ENCODE measurements around the gene SPAG4.

Gene SPAG4

DNA sequence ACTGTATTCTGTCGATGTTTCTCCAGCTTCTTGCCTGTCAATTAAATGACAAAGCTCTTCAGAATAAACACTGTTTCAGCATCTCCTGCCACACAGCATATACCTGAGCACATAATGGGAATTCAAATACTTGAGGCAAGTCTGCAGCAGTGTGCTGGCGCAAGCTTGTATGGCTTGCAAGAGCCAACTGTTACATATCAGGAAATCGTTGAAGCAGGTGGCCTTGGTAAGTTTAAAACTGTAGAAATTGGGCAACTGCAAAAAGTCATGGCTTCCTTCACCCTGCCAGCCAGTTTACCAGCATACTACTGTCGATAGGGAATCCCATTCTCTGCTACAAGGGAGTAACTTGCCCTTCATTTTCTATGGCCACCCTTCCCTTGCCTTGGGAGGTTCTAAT lies 26.1 kb downstream of the SPAG4 start:
- TF ChIP-seq, protein P1, sequence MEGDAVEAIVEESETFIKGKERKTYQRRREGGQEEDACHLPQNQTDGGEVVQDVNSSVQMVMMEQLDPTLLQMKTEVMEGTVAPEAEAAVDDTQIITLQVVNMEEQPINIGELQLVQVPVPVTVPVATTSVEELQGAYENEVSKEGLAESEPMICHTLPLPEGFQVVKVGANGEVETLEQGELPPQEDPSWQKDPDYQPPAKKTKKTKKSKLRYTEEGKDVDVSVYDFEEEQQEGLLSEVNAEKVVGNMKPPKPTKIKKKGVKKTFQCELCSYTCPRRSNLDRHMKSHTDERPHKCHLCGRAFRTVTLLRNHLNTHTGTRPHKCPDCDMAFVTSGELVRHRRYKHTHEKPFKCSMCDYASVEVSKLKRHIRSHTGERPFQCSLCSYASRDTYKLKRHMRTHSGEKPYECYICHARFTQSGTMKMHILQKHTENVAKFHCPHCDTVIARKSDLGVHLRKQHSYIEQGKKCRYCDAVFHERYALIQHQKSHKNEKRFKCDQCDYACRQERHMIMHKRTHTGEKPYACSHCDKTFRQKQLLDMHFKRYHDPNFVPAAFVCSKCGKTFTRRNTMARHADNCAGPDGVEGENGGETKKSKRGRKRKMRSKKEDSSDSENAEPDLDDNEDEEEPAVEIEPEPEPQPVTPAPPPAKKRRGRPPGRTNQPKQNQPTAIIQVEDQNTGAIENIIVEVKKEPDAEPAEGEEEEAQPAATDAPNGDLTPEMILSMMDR (IDR thresholded peaks at IDR 0.05; ENCODE audit: extremely low read depth, insufficient read depth, missing control alignments): no peak
- in situ Hi-C loops (cut with MboI; ENCODE audit: low pct_unique_long_range_greater_than_20kb, low sequenced_read_pairs, unreplicated experiment): no loop called here
- DNase-seq (ENCODE audit: low spot score): no peak

DNA sequence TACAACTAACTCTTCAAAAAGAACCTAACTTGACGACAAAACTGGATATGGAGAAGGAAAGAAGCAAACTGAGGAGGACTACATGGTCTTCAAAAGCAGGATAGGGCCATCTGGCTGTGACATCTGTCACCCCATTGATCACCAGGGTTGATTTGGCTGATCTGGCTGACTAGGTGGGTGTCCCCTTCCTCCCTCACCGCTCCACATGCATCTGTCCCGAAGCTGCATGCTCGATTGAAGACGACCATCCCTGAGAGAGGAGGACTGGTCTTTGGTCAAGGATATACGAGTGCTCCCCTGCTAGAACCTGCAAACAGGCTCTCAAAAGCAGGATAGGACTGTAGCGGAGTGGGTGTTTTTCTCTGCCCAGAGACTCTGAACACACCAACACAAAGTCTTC lies 27.4 kb downstream of the SPAG4 start:
- DNase-seq (ENCODE audit: low spot score): no peak
- in situ Hi-C loops (cut with MboI; ENCODE audit: low pct_unique_long_range_greater_than_20kb, low sequenced_read_pairs, unreplicated experiment): no loop called here

GRCh38 chr20:35644806-35645205 lies 29.2 kb downstream of the SPAG4 start:
- no peak for DNase-seq (ENCODE audit: low spot score)
- TF ChIP-seq, protein P1 (IDR thresholded peaks at IDR 0.05; ENCODE audit: extremely low read depth, insufficient read depth, missing control alignments): no peak
- in situ Hi-C loops (cut with MboI; ENCODE audit: low pct_unique_long_range_greater_than_20kb, low sequenced_read_pairs, unreplicated experiment): no loop called here

More for the DNA sequence above, 27.4 kb downstream of the SPAG4 start:
- TF ChIP-seq, protein P1 (IDR thresholded peaks at IDR 0.05; ENCODE audit: extremely low read depth, insufficient read depth, missing control alignments): no peak

DNA sequence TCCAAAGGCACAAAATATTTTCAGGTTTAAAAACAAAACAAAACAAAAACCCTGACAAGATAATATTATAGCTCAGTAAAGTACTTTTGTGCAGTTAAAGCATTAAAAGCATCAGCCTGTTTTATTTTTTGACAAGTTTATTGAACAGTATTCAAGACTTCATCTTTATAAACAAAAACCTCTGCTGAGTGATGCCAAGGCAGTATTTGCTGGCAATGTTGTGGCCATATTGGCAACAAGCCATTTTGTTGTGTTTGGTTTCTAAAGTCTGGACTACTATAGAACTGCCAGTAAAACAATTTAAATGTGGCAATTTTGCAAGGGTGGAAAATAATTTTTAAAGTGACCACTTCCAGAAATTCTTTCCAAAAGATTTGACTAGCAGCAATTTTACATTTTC lies 33.2 kb downstream of the SPAG4 start:
- TF ChIP-seq, protein P1 (IDR thresholded peaks at IDR 0.05; ENCODE audit: extremely low read depth, insufficient read depth, missing control alignments): no peak
- no peak for DNase-seq (ENCODE audit: low spot score)
- in situ Hi-C loops (cut with MboI; ENCODE audit: low pct_unique_long_range_greater_than_20kb, low sequenced_read_pairs, unreplicated experiment): no loop called here

GRCh38 chr20:35650632-35651031 lies 35.0 kb downstream of the SPAG4 start:
- TF ChIP-seq, protein P1 (IDR thresholded peaks at IDR 0.05; ENCODE audit: extremely low read depth, insufficient read depth, missing control alignments): no peak
- DNase-seq (ENCODE audit: low spot score): no peak
- in situ Hi-C loops (cut with MboI; ENCODE audit: low pct_unique_long_range_greater_than_20kb, low sequenced_read_pairs, unreplicated experiment): no loop called here

GRCh38 chr20:35651958-35652357 lies 36.3 kb downstream of the SPAG4 start:
- in situ Hi-C loops (cut with MboI; ENCODE audit: low pct_unique_long_range_greater_than_20kb, low sequenced_read_pairs, unreplicated experiment): no loop called here
- TF ChIP-seq, protein P1 (IDR thresholded peaks at IDR 0.05; ENCODE audit: extremely low read depth, insufficient read depth, missing control alignments): no peak
- DNase-seq (ENCODE audit: low spot score): no peak

Data from GM13977 (cell line).